Stimulated activated CD8-positive, alpha-beta memory T cell treated with anti-CD3 and anti-CD28 coated beads, Interleukin-7, amount 100 ng/mL, for 1 hour (primary cell): ENCODE results near the gene CD34.
"Not testable (repeated sequence)": the region's sequence is repeated elsewhere in the genome, so short reads cannot be mapped to it uniquely, and the experiment has no call there.

Source experiments
- DNase-seq, 2 donors: peaks; one replicate each; pipeline ENCODE4 v3.0.0-alpha.2; 2020; ENCODE audit warnings: low read depth in 2 of 2

The CD34 gene

GRCh38 chr1:207898260-207898659 is 12.7 kb downstream of the CD34 start:
- DNase-seq: no peak

- DNase-seq: no peak
Observed at GRCh38 chr1:207897188-207897587, 13.7 kb downstream of the CD34 start.

GRCh38 chr1:207896547-207896946 is 14.4 kb downstream of the CD34 start:
- DNase-seq: no peak

DNA sequence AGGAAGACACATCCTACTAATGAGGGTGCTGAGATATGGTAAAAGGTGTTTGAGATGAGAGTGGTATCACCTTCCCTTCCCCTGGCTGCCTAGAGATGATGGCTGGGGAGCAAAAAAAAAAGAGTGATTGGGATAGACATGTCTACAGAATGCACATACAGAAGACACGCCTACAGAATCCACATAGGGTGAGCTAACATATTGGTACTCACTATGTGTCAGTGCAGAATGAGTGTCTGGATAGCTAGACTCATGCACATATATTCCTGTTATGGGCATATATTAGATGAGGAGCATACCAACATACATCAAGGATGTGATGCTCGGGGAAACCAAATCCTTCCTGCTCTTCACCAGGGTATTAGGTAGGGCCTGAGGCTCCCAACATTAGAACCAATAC is 16.2 kb downstream of the CD34 start:
- DNase-seq: no peak

GRCh38 chr1:207893737-207894582 is 17.0 kb downstream of the CD34 start:
- DNase-seq: no peak

- no peak for DNase-seq
Observed at GRCh38 chr1:207892764-207893163, 18.2 kb downstream of the CD34 start.

GRCh38 chr1:207891148-207891547 is 19.8 kb downstream of the CD34 start:
- no peak for DNase-seq

GRCh38 chr1:207890136-207890738 is 20.7 kb downstream of the CD34 start:
- DNase-seq: no peak

GRCh38 chr1:207888652-207889051 is 22.3 kb downstream of the CD34 start:
- no peak for DNase-seq

- DNase-seq: no peak
Observed at GRCh38 chr1:207887542-207888201, 23.3 kb downstream of the CD34 start.

- DNase-seq: no peak
Observed at GRCh38 chr1:207886227-207886626, 24.7 kb downstream of the CD34 start.

GRCh38 chr1:207885129-207886032 is 25.5 kb downstream of the CD34 start:
- DNase-seq: peak in 1 of 2 donors; percentile 49

DNA sequence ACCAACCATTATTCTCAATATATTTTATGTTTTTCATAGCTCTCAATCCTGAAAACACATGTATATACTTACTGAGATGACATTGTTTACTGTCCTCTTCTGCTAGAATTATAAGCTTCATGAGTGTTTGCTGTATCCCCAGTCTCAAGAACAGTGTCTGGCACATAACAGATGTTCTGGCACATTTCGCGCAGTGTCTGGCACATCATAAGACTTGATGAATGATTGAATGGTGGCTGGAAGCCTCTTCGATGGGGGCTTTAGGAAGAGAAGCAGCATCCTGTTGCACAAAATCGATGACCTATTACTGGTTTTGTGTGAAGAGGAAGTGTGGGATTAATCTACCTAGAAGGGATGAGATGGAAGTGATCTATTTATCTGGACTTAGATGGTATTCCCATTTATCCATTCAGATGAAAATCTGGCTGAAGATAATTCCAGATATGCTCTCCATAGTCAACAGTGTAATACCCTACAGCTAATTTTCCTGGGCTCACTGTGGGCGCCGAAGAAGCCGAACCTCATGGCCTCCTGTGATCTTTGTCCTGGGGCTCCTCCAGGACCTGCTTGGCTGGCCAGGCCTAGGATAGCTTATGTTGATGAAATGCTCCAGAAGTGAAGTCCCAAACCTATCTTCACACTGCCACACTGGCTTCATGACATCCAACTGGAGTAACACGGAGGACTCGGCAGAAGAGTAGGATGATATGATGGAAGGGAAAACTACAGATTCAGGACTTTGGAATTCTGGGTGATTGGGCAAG is 26.5 kb downstream of the CD34 start:
- DNase-seq: no peak

DNA sequence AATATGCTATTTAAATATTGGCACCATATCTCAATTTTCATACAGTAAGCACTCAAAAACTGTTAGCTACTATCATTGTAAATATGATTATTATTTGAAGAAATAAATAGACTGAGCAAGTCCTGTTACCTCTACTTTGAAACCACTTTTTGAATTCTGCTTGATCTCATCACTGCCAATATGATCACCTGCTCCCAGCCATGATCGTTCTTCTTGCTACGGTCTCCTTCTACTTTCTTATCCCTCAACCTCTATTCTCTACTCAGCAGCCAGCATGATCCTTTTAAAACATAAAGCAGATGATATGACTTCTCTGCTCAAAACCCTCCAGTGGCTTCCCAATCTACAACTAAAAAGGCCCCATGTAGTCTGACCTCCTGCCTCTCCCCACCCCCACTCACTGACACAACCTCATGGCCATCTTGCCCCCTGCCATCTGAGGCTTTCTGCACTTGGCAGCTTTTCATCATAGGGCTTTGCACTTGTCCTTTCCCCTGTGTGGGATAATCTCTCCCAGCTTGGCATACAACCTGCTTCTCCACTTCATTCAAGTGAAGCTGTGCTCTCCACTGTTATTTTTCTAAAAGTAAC is 27.2 kb downstream of the CD34 start:
- no peak for DNase-seq

DNA sequence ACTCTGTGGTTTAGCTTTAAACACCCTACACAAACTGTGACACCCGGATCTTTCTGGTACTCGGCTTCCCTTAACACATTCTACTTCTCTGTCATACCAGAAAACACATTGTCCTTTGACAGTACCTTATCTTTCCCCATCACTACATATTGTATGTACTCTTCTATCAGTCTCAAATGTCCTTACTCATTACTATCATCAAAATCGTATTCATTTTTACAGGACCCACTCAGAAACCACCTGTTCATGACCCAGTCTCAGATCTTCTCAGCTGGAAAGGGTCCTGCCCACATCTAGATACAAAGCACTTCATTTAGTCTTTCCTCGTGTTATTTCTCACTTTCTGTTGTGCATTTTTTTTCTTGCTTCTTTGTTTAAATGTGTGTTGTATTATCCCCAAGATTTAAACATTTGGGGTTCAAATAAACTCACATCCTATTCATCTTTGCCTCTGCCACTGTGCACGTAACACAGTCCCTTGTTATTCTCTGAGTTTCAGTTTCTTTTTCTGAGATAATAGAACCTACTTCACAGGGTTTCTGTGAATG is 27.7 kb downstream of the CD34 start:
- no peak for DNase-seq

DNA sequence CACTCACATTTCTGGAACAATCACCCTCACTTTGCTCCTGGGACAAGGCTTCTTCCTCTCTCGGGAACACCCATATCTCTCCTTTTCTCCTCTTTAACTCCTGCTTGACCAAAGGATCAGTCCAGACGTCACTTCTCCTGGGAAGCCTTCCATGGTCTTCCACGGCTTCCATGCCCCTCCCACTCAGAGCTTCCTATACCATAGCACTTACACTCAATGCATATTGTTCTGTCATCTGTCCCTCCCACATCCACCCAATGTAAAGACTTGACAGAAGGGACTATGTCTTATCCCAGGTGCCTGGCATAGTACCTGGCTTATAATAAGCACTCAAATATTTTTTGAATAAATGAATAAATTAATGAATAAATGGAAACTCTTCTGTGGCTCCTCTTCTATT is 28.2 kb downstream of the CD34 start:
- no peak for DNase-seq

- no peak for DNase-seq
Observed at GRCh38 chr1:207878939-207879338, 32.0 kb downstream of the CD34 start.

GRCh38 chr1:207877914-207878313 is 33.0 kb downstream of the CD34 start:
- not testable (repeated sequence) for DNase-seq

GRCh38 chr1:207876131-207876530 is 34.8 kb downstream of the CD34 start:
- no peak for DNase-seq

DNA sequence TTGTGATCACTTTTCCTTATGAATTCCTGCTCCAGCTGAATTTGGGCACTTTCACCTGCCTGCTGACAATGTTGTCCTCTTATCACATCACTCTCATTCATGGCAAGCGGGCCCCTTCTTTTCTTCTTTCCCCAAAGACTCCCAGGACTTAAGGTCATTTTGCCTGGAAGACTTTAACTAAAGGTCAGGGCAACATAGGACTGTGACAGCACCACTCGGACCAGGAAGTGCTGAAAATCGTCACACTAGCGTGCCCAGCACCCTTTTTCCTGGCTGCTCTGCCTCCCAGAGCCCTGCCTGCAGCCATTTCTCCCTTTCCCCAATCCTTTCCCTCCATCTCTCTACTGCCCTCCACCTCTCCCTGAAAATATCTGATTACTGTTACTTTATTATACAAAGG is 35.4 kb downstream of the CD34 start:
- DNase-seq: no peak
